ENCODE measurements around the gene RIPK4.

Gene RIPK4

GRCh38 chr21:41711416-41712007 lies 55.3 kb downstream of the RIPK4 start:
- peaks cover 53 to 92% of the 10 kb centered on the region in 2 donors for H3K27me3 Mint-ChIP-seq
- no peak for DNase-seq

GRCh38 chr21:41710823-41711160 lies 56.1 kb downstream of the RIPK4 start:
- Mint-ChIP-seq H3K9me3 (no peaks in the 10 kb centered on the region), H3K27me3 (peaks cover 49 to 92% of the 10 kb centered on the region in 2 donors), H3K27ac (no peak overlapping the region), H3K4me1 (ENCODE audit: low read depth in 2 of 2) (peaks cover 0 to 2% of the 10 kb centered on the region in 2 donors), H3K36me3 (ENCODE audit: insufficient read depth) (no peaks in the 10 kb centered on the region), H3K4me3 (no peak overlapping the region)
- no peak for DNase-seq
- no peak for ATAC-seq (replicated peaks)

More at GRCh38 chr21:41711416-41712007, 55.3 kb downstream of the RIPK4 start:
- no peaks in the 10 kb centered on the region for H3K36me3 Mint-ChIP-seq (ENCODE audit: insufficient read depth)
- no peak overlapping the region for H3K4me3 Mint-ChIP-seq
- ATAC-seq (replicated peaks): no peak
- H3K9me3 Mint-ChIP-seq: no peaks in the 10 kb centered on the region
- peaks cover 0 to 2% of the 10 kb centered on the region in 2 donors for H3K4me1 Mint-ChIP-seq (ENCODE audit: low read depth in 2 of 2)
- H3K27ac Mint-ChIP-seq: no peak overlapping the region

- Mint-ChIP-seq H3K4me1 (ENCODE audit: low read depth in 2 of 2) (peaks cover 0 to 2% of the 10 kb centered on the region in 2 donors), H3K36me3 (ENCODE audit: insufficient read depth) (no peaks in the 10 kb centered on the region), H3K27ac (no peak overlapping the region), H3K27me3 (peaks cover 49 to 92% of the 10 kb centered on the region in 2 donors), H3K4me3 (no peak overlapping the region), H3K9me3 (no peaks in the 10 kb centered on the region)
- DNase-seq: no peak
- no peak for ATAC-seq (replicated peaks)
Observed at GRCh38 chr21:41709965-41710822, 56.7 kb downstream of the RIPK4 start.

GRCh38 chr21:41709166-41709565 lies 57.7 kb downstream of the RIPK4 start:
- no peak for ATAC-seq (replicated peaks)
- peaks cover 45 to 92% of the 10 kb centered on the region in 2 donors for H3K27me3 Mint-ChIP-seq

GRCh38 chr21:41707960-41708330 lies 58.9 kb downstream of the RIPK4 start:
- peaks cover 47 to 92% of the 10 kb centered on the region in 2 donors for H3K27me3 Mint-ChIP-seq
- no peak for DNase-seq
- no peak overlapping the region for H3K4me3 Mint-ChIP-seq
- H3K36me3 Mint-ChIP-seq (ENCODE audit: insufficient read depth): no peaks in the 10 kb centered on the region
- H3K9me3 Mint-ChIP-seq: no peaks in the 10 kb centered on the region
- no peak for ATAC-seq (replicated peaks)
- peaks cover 0 to 2% of the 10 kb centered on the region in 2 donors for H3K4me1 Mint-ChIP-seq (ENCODE audit: low read depth in 2 of 2)
- H3K27ac Mint-ChIP-seq: no peak overlapping the region

More at GRCh38 chr21:41709166-41709565, 57.7 kb downstream of the RIPK4 start:
- Mint-ChIP-seq H3K36me3 (ENCODE audit: insufficient read depth) (no peaks in the 10 kb centered on the region), H3K27ac (no peak overlapping the region), H3K4me3 (no peak overlapping the region), H3K9me3 (no peaks in the 10 kb centered on the region), H3K4me1 (ENCODE audit: low read depth in 2 of 2) (peaks cover 0 to 2% of the 10 kb centered on the region in 2 donors)
- no peak for DNase-seq

GRCh38 chr21:41707231-41707959 lies 59.5 kb downstream of the RIPK4 start:
- Mint-ChIP-seq H3K27ac (no peak overlapping the region), H3K4me1 (ENCODE audit: low read depth in 2 of 2) (peaks cover 0 to 2% of the 10 kb centered on the region in 2 donors), H3K27me3 (peaks cover 53 to 92% of the 10 kb centered on the region in 2 donors), H3K36me3 (ENCODE audit: insufficient read depth) (no peaks in the 10 kb centered on the region), H3K4me3 (no peak overlapping the region), H3K9me3 (no peaks in the 10 kb centered on the region)
- DNase-seq (no peak), ATAC-seq (replicated peaks) (no peak)

- H3K4me1 Mint-ChIP-seq (ENCODE audit: low read depth in 2 of 2): peaks cover 0 to 2% of the 10 kb centered on the region in 2 donors
- no peaks in the 10 kb centered on the region for H3K36me3 Mint-ChIP-seq (ENCODE audit: insufficient read depth)
- DNase-seq: no peak
- no peaks in the 10 kb centered on the region for H3K9me3 Mint-ChIP-seq
- no peak for ATAC-seq (replicated peaks)
- peaks cover 56 to 92% of the 10 kb centered on the region in 2 donors for H3K27me3 Mint-ChIP-seq
- no peak overlapping the region for H3K4me3 Mint-ChIP-seq
- H3K27ac Mint-ChIP-seq: no peak overlapping the region
Observed at GRCh38 chr21:41706678-41707077, 60.2 kb downstream of the RIPK4 start.

- ATAC-seq (replicated peaks) (no peak), DNase-seq (no peak)
- Mint-ChIP-seq H3K27ac (no peak overlapping the region), H3K4me3 (no peak overlapping the region), H3K4me1 (ENCODE audit: low read depth in 2 of 2) (peaks cover 0 to 2% of the 10 kb centered on the region in 2 donors), H3K9me3 (no peaks in the 10 kb centered on the region), H3K36me3 (ENCODE audit: insufficient read depth) (no peaks in the 10 kb centered on the region), H3K27me3 (peaks cover 53 to 92% of the 10 kb centered on the region in 2 donors)
Observed at GRCh38 chr21:41706263-41706639, 60.6 kb downstream of the RIPK4 start.

GRCh38 chr21:41705546-41706262 lies 61.1 kb downstream of the RIPK4 start:
- Mint-ChIP-seq H3K27ac (no peak overlapping the region), H3K36me3 (ENCODE audit: insufficient read depth) (no peaks in the 10 kb centered on the region), H3K27me3 (peaks cover 55 to 92% of the 10 kb centered on the region in 2 donors), H3K9me3 (no peaks in the 10 kb centered on the region), H3K4me1 (ENCODE audit: low read depth in 2 of 2) (peaks cover 0 to 2% of the 10 kb centered on the region in 2 donors), H3K4me3 (no peak overlapping the region)
- DNase-seq (no peak), ATAC-seq (replicated peaks) (no peak)

- H3K27me3 Mint-ChIP-seq: peaks cover 62 to 99% of the 10 kb centered on the region in 2 donors
- H3K4me3 Mint-ChIP-seq: no peak overlapping the region
- H3K27ac Mint-ChIP-seq: no peak overlapping the region
- H3K4me1 Mint-ChIP-seq (ENCODE audit: low read depth in 2 of 2): peaks cover 0 to 2% of the 10 kb centered on the region in 2 donors
- H3K9me3 Mint-ChIP-seq: no peaks in the 10 kb centered on the region
- no peak for DNase-seq
- no peak for ATAC-seq (replicated peaks)
- no peaks in the 10 kb centered on the region for H3K36me3 Mint-ChIP-seq (ENCODE audit: insufficient read depth)
Observed at GRCh38 chr21:41703857-41704501, 62.9 kb downstream of the RIPK4 start.

GRCh38 chr21:41701749-41702148 lies 65.1 kb downstream of the RIPK4 start:
- H3K27ac Mint-ChIP-seq: no peak overlapping the region
- no peak overlapping the region for H3K4me3 Mint-ChIP-seq
- peaks cover 62 to 98% of the 10 kb centered on the region in 2 donors for H3K27me3 Mint-ChIP-seq
- ATAC-seq (replicated peaks) (no peak), DNase-seq (no peak)
- no peaks in the 10 kb centered on the region for H3K36me3 Mint-ChIP-seq (ENCODE audit: insufficient read depth)
- H3K4me1 Mint-ChIP-seq (ENCODE audit: low read depth in 2 of 2): peaks cover 0 to 2% of the 10 kb centered on the region in 2 donors
- H3K9me3 Mint-ChIP-seq: no peaks in the 10 kb centered on the region

- Mint-ChIP-seq H3K36me3 (ENCODE audit: insufficient read depth) (no peaks in the 10 kb centered on the region), H3K4me3 (no peak overlapping the region), H3K9me3 (no peaks in the 10 kb centered on the region), H3K27ac (no peak overlapping the region), H3K27me3 (peaks cover 47 to 91% of the 10 kb centered on the region in 2 donors), H3K4me1 (ENCODE audit: low read depth in 2 of 2) (no peaks in the 10 kb centered on the region)
- ATAC-seq (replicated peaks) (no peak), DNase-seq (no peak)
Observed at GRCh38 chr21:41699311-41699710, 67.5 kb downstream of the RIPK4 start.

GRCh38 chr21:41698071-41698470 lies 68.8 kb downstream of the RIPK4 start:
- DNase-seq: no peak
- H3K36me3 Mint-ChIP-seq (ENCODE audit: insufficient read depth): no peaks in the 10 kb centered on the region
- H3K4me1 Mint-ChIP-seq (ENCODE audit: low read depth in 2 of 2): no peaks in the 10 kb centered on the region
- ATAC-seq (replicated peaks): no peak
- H3K9me3 Mint-ChIP-seq: no peaks in the 10 kb centered on the region
- no peak overlapping the region for H3K27ac Mint-ChIP-seq
- no peak overlapping the region for H3K4me3 Mint-ChIP-seq
- H3K27me3 Mint-ChIP-seq: peaks cover 42 to 89% of the 10 kb centered on the region in 2 donors

Data from effector memory CD8-positive, alpha-beta T cell (primary cell).